Naive thymus-derived CD8-positive, alpha-beta T cell (primary cell): ENCODE measurements around the gene IFT25. TPM values are rescaled to one million over a fixed set of nuclear protein-coding genes. Genes with fewer than 3 reads are reported as not detected.
A peak's percentile ranks its signal among the peaks of the same experiment; 100 is the strongest.

Source experiments
- ATAC-seq, 2 donors: fragments of 150-1000 bp; cut with Tn5 transposase in 1 of 2; sonication (Bioruptor Pico), chemical (Tn5 transposase) in 1 of 2; 1 replicate in 1 of 2; 2 replicates in 1 of 2; pipeline ENCODE4 v1.10.0; 2021; ENCODE audit warnings: mild to moderate bottlenecking in 2 of 2, moderate library complexity in 2 of 2
- POLR2A ChIA-PET: fragments of 350-600 bp; sonication (Branson Sonifier 250); formaldehyde crosslinking; loops from one replicate; lab custom pipeline; 2021; ENCODE audit warnings: antibody characterized with exemption; lab: Charles Lee
- DNase-seq, 10 donors: peaks; one replicate each; pipeline versions ENCODE4 v3.0.0 to v3.0.0-alpha.2; 2020 to 2022
- H3K27ac Mint-ChIP-seq, 10 donors: one replicate each; pipeline ENCODE4 v1.8.0; 2020 to 2022; ENCODE audit warnings: mild to moderate bottlenecking in 10 of 10, mixed read lengths in 10 of 10, moderate library complexity in 4 of 10, inconsistent platforms in 1 of 10
- H3K27me3 Mint-ChIP-seq, 5 donors: one replicate each; pipeline ENCODE4 v1.8.0; 2021 to 2022; ENCODE audit warnings: mixed read lengths in 5 of 5
- H3K36me3 Mint-ChIP-seq, 3 donors: one replicate each; pipeline ENCODE4 v1.8.0; 2020 to 2022; ENCODE audit warnings: mixed read lengths in 3 of 3, mild to moderate bottlenecking in 2 of 3, inconsistent platforms in 1 of 3
- H3K4me1 Mint-ChIP-seq, 4 donors: one replicate each; pipeline ENCODE4 v1.8.0; 2021 to 2022; ENCODE audit warnings: mixed read lengths in 4 of 4
- H3K4me3 Mint-ChIP-seq, 10 donors: one replicate each; pipeline ENCODE4 v1.8.0; 2020 to 2022; ENCODE audit warnings: mild to moderate bottlenecking in 10 of 10, mixed read lengths in 10 of 10, moderate library complexity in 6 of 10, inconsistent platforms in 1 of 10
- H3K9me3 Mint-ChIP-seq, 9 donors: one replicate each; pipeline ENCODE4 v1.8.0; 2020 to 2022; ENCODE audit warnings: mixed read lengths in 9 of 9, mild to moderate bottlenecking in 3 of 9, inconsistent platforms in 1 of 9, moderate library complexity in 1 of 9
- polyA plus RNA-seq, 3 donors: library from polyadenylated mRNA; unstranded; fragments of 300-500 nt; fragmentation: Illumina TruSeq; gene quantifications; one replicate each; pipeline ENCODE4 v1.2.3, GENCODE V29; 2021
- total RNA-seq, 8 experiments: library from RNA in 2 of 8; stranded (reverse) in 2 of 8; gene quantifications; one replicate each; pipeline ENCODE4 v1.2.3 and lab custom pipeline; 2021 to 2026

Gene IFT25
- total and polyA plus RNA-seq, 5 experiments from 2014 or later: 34.9 to 53.7 (median 46.8) TPM

DNA sequence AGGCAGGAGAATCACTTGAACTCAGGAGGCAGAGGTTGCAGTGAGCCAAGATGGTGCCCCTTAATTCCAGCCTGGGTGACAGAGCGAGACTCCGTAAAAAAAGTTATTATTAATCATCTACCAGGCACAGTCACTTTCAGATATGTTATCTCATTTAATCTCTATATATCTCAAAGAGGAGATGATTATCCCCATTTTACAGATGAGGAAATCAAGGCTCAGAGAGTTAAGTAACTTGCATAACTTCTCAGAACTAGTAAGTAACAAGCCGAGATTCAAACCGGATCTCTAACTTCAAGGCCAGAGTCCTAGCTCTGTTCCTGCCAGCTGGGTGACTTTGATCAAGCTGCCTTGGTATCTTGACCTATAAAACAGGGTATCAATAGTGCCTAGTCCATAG is 34.1 kb downstream of the IFT25 start:
- H3K27ac Mint-ChIP-seq: no peak overlapping the region
- H3K4me3 Mint-ChIP-seq: no peak overlapping the region
- POLR2A ChIA-PET: no interaction called here
- H3K27me3 Mint-ChIP-seq: no peaks in the 10 kb centered on the region
- H3K9me3 Mint-ChIP-seq: no peaks in the 10 kb centered on the region
- no peak for DNase-seq
- ATAC-seq: no peak
- peaks cover 2 to 9% (median 8%) of the 10 kb centered on the region in 4 donors for H3K4me1 Mint-ChIP-seq
- peaks cover 0 to 30% (median 9%) of the 10 kb centered on the region in 3 donors for H3K36me3 Mint-ChIP-seq

DNA sequence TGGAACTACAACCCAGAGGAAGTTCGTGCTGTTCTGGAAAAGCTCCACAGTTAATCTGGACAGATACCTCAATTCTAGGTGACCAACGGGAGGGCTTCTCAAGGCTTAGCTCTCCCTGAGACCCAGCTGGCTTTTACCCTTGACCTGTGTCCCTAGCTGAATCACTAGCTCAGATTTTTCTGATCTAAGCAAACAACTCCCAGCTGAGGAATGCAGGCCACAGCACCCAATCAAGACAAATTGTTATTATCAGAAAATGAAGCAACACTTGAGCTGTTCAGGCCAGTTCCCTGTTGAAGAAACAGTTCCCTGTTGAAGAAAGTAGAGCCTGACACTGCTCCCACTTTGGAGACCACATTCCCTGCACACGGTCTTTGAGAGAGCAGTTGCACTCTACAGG is 35.6 kb downstream of the IFT25 start:
- DNase-seq: no peak
- Mint-ChIP-seq H3K4me3 (no peak overlapping the region), H3K27me3 (no peaks in the 10 kb centered on the region), H3K27ac (no peak overlapping the region), H3K9me3 (no peaks in the 10 kb centered on the region), H3K36me3 (peaks cover 0 to 18% (median 9%) of the 10 kb centered on the region in 3 donors), H3K4me1 (peaks cover 0 to 2% (median 0%) of the 10 kb centered on the region in 4 donors)
- POLR2A ChIA-PET: no interaction called here
- no peak for ATAC-seq

DNA sequence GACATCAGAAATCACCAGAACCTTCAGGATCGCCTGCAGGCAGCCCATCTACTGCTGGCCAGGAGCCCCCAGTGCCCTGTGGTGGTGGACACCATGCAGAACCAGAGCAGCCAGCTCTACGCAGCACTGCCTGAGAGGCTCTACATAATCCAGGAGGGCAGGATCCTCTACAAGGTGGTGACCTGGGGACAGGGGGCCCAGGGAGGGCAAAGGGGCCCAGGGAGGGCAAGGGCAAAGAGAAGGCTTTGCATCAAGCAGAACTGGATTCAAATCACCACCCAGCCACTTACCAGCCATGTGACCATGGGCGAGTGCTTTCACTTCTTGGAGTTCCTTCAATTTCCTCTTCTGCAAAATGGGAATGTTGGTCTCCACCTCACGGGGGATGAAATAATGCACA is 39.4 kb downstream of the IFT25 start:
- DNase-seq (no peak), ATAC-seq (no peak)
- H3K4me1 Mint-ChIP-seq: no peaks in the 10 kb centered on the region
- peaks cover 0 to 12% (median 5%) of the 10 kb centered on the region in 3 donors for H3K36me3 Mint-ChIP-seq
- no peaks in the 10 kb centered on the region for H3K27me3 Mint-ChIP-seq
- POLR2A ChIA-PET: interaction anchor here (1.2 kb wide), 1 partner anchor 12 kb away, joined by 3 read pairs; the partner anchor contains the start of gene DIO1
- no peak overlapping the region for H3K4me3 Mint-ChIP-seq
- no peak overlapping the region for H3K27ac Mint-ChIP-seq
- no peaks in the 10 kb centered on the region for H3K9me3 Mint-ChIP-seq

DNA sequence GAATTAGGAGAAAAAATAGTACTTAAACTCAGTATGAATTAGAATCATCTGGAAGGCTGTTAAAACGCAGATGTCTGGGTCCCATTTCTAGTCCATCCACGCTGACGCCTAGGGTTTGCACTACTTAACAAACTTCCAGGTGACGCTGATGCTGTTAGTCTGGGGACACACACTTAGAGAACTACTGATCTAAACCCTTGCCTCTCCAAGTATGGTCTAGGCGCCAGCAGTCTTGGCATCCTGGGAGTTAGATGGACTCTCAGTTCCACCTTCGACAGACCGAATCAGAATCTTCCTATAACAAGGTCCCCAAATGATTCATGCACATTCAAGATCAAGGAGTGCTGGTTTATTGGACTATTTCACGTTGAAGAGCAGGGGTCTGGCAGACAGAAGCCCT is 40.0 kb downstream of the IFT25 start:
- peaks cover 0 to 12% (median 5%) of the 10 kb centered on the region in 3 donors for H3K36me3 Mint-ChIP-seq
- no peaks in the 10 kb centered on the region for H3K27me3 Mint-ChIP-seq
- ATAC-seq (no peak), DNase-seq (no peak)
- H3K4me3 Mint-ChIP-seq: no peak overlapping the region
- no peaks in the 10 kb centered on the region for H3K4me1 Mint-ChIP-seq
- POLR2A ChIA-PET: interaction anchor here (0.6 kb wide), 1 partner anchor 40 kb away, joined by 4 read pairs; the partner anchor contains the start of gene IFT25
- H3K27ac Mint-ChIP-seq: no peak overlapping the region
- no peaks in the 10 kb centered on the region for H3K9me3 Mint-ChIP-seq

DNA sequence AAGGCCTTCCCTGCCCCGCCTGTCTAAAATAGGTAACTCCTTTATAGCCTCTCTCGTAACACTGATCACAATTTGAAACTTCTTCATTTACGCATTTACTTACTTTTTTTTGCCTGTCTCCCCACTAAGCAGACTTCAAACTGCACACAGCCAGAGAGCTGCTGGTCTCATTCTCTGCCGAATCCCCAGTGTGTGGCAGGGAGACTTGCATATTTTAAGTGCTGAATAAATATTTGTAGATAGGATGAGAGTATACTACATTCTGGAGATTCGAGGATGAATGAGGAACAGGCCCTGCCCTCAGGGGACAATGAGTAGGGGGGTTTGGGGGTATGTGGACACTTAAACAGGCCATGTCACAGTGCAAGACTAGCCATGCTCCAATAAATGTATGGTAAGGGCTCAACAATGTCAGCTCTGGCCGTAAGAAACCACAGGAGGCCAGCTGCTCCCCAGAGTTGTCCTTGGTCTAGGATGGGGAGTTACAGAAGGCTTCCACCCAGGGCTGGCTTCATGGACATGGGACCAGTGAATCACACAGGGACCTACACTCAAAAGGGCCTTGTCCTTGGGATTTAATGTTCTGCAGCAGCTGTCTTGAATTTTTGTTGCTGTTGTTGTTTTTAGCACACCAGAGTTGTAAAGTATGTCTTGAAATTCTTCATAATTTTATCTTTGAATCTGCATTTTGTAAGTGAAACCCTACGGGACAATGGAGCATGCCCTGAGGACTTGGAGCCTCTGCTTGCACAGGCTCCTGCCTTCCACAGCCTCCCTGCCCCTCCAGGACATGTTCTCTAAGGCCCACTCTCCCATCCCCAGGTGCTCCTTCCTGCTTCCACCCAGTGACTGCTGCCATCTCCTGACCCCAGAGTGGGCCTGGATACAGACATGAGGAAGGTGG is 43.0 kb downstream of the IFT25 start:
- POLR2A ChIA-PET: no interaction called here
- H3K4me3 Mint-ChIP-seq: no peak overlapping the region
- no peaks in the 10 kb centered on the region for H3K4me1 Mint-ChIP-seq
- DNase-seq (no peak), ATAC-seq (no peak)
- H3K27me3 Mint-ChIP-seq: no peaks in the 10 kb centered on the region
- H3K27ac Mint-ChIP-seq: peak overlapping the region in 1 of 10 donors; percentile 9
- no peaks in the 10 kb centered on the region for H3K9me3 Mint-ChIP-seq
- H3K36me3 Mint-ChIP-seq: peaks cover 0 to 2% (median 0%) of the 10 kb centered on the region in 3 donors

DNA sequence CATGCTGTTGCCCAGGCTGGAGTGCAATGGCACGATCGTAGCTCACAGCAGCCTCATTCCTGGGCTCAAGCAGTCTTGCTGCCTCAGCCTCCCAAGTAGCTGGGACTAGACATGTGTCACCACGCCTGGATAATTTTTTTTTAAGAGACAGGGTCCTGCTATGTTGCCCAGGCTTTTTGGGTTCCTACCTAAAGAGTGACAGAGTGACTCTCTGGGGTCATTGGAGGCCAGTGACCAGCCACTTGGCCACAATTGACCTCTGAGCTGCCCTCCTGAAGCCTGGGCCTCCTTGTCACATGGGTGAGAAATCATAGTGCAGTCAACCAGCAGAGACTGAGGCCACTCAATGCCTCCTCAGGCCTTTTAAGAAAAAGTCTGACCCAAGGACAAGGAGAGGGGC is 45.8 kb downstream of the IFT25 start:
- ATAC-seq (no peak), DNase-seq (no peak)
- POLR2A ChIA-PET: no interaction called here
- no peaks in the 10 kb centered on the region for H3K4me1 Mint-ChIP-seq
- H3K36me3 Mint-ChIP-seq: peaks cover 0 to 5% (median 0%) of the 10 kb centered on the region in 3 donors
- H3K4me3 Mint-ChIP-seq: no peak overlapping the region
- H3K9me3 Mint-ChIP-seq: no peaks in the 10 kb centered on the region
- H3K27me3 Mint-ChIP-seq: peaks cover 6 to 14% (median 9%) of the 10 kb centered on the region in 5 donors
- no peak overlapping the region for H3K27ac Mint-ChIP-seq

DNA sequence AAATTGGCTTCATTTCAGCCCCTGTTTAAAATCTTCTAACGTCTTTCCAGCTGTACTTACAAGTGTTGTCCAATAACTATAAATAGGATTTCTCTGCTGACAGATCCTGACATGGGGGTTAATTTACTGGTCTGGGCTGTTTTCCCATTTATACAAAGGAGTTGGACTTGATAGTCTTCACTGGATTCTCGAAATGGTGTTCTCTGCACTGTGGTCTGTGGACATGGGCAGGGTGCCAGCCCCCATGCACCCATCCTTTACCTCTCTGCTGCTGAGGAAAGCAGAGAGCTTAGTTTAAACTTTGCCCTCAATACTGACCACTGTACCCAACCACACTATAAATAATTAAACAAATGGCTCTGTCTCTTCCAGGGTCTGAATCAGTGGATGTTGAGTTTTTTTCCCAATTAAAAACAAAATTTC is 46.3 kb downstream of the IFT25 start:
- ATAC-seq (no peak), DNase-seq (no peak)
- peaks cover 6 to 16% (median 11%) of the 10 kb centered on the region in 5 donors for H3K27me3 Mint-ChIP-seq
- no peaks in the 10 kb centered on the region for H3K4me1 Mint-ChIP-seq
- no peak overlapping the region for H3K4me3 Mint-ChIP-seq
- peaks cover 0 to 5% (median 0%) of the 10 kb centered on the region in 3 donors for H3K36me3 Mint-ChIP-seq
- POLR2A ChIA-PET: no interaction called here
- no peak overlapping the region for H3K27ac Mint-ChIP-seq
- no peaks in the 10 kb centered on the region for H3K9me3 Mint-ChIP-seq

DNA sequence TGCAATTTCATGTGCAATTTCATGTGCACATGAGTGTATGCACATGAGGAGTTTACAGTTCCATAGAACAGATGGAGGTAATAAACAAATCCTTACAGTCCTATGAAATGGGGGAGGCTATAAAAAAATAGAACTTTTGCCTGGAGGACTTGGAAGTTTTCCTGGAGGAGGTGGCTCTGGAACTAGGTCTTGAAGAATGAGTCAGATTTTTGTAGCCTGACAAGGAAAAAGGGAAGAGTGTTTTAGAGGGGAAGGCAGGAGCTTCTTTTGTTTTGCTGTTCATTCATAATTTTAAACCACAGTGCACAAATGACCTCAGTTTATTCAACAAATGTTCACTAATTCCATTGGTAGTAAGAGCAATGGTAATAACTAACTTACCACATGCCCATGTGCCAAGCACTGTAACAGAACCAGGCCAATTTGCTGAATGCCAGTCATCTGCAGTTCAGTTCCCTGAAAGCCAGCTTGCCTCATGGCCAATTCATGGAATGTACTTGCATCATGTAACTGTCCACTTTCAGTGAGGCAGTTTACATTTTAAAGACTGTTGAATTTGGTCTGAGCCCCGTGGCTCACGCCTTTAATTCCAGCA is 48.8 kb downstream of the IFT25 start:
- POLR2A ChIA-PET: interaction anchor here (0.6 kb wide), 1 partner anchor 56 kb away, joined by 5 read pairs; no protein-coding TSS in a partner anchor
- Mint-ChIP-seq H3K27ac (no peak overlapping the region), H3K36me3 (peaks cover 0 to 5% (median 0%) of the 10 kb centered on the region in 3 donors), H3K9me3 (no peaks in the 10 kb centered on the region), H3K4me3 (no peak overlapping the region), H3K27me3 (peaks cover 6 to 16% (median 11%) of the 10 kb centered on the region in 5 donors), H3K4me1 (no peaks in the 10 kb centered on the region)
- ATAC-seq: no peak
- DNase-seq: no peak

DNA sequence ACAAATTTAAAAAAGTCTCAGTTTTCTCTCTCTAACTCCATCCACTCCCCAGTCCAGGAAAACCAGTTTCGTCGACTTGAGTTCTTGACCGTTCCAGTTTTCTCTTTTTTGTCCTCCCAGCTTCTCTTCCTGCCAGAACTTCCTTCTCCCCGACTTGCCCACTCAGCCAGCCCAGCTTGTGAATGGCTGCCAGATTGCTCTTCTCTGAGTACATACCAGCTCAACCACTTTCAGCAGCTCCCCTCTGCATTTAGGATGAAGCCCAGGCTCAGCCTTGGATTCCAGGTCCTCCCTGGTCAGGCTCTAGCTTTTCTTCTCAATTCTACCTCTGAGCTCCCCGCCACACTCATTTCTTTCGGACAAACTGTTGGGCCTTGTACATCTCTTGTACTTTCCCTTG is 50.1 kb downstream of the IFT25 start:
- Mint-ChIP-seq H3K27ac (peak overlapping the region in 1 of 10 donors; percentile 66), H3K27me3 (peaks cover 6 to 16% (median 11%) of the 10 kb centered on the region in 5 donors), H3K4me1 (peaks cover 1 to 5% (median 5%) of the 10 kb centered on the region in 4 donors), H3K4me3 (no peak overlapping the region), H3K36me3 (peaks cover 0 to 5% (median 0%) of the 10 kb centered on the region in 3 donors), H3K9me3 (no peaks in the 10 kb centered on the region)
- DNase-seq: no peak
- no peak for ATAC-seq
- POLR2A ChIA-PET: no interaction called here

DNA sequence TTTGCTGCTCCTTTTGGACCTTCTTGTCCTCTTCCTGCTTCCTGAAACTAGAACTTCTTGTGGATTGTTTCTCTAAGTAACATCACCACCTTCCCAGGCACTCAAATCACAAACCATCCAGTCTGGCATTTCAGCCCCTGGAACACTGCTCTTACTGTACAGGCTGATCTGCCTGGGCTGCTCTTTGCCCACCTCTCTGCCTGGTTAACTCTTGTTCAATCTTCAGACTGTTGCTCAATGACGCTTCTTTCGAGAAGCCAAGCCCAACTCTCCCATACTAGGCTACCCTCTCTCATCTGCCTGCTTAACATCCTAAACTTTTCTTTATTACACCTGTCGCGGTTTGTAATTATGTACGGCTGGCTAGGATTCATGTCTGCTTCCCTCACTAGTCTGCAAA is 50.9 kb downstream of the IFT25 start:
- H3K27ac Mint-ChIP-seq: peak overlapping the region in 2 of 10 donors; percentile 43 to 63
- peaks cover 2 to 13% (median 11%) of the 10 kb centered on the region in 4 donors for H3K4me1 Mint-ChIP-seq
- peaks cover 0 to 5% (median 0%) of the 10 kb centered on the region in 3 donors for H3K36me3 Mint-ChIP-seq
- no peak for ATAC-seq
- peaks cover 6 to 16% (median 11%) of the 10 kb centered on the region in 5 donors for H3K27me3 Mint-ChIP-seq
- no peak overlapping the region for H3K4me3 Mint-ChIP-seq
- DNase-seq: no peak
- H3K9me3 Mint-ChIP-seq: no peaks in the 10 kb centered on the region
- POLR2A ChIA-PET: no interaction called here

DNA sequence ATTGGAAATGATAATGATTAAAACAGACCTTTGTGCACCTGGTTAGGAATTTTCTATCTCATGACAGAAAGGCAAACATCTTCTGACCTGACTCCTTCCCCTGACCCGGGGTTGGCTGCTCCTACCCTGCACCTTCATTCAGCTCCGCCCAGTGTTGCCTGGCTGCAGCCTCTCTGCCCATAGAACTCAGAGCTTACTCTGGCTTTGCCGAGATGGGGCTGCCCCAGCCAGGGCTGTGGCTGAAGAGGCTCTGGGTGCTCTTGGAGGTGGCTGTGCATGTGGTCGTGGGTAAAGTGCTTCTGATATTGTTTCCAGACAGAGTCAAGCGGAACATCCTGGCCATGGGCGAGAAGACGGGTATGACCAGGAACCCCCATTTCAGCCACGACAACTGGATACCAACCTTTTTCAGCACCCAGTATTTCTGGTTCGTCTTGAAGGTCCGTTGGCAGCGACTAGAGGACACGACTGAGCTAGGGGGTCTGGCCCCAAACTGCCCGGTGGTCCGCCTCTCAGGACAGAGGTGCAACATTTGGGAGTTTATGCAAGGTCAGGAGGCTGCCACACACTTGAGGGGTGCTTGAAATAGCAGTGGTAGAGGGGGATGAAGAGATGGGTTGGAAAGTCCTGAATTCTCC is 51.4 kb downstream of the IFT25 start, which contains the start of gene DIO1:
Gene DIO1 (plus strand): TSS at position 189 of the 638 bp plus-strand sequence. CDS start 24 bp downstream, at position 213.
- DNase-seq (no peak), ATAC-seq (no peak)
- Mint-ChIP-seq H3K27me3 (peaks cover 6 to 16% (median 11%) of the 10 kb centered on the region in 5 donors), H3K27ac (peak within 1 kb of the TSS in 2 of 10 donors; percentile 43 to 63), H3K36me3 (peaks cover 0 to 5% (median 0%) of the 10 kb centered on the region in 3 donors), H3K4me1 (peaks cover 2 to 17% (median 14%) of the 10 kb centered on the region in 4 donors), H3K9me3 (no peaks in the 10 kb centered on the region), H3K4me3 (peak within 1 kb of the TSS in 1 of 10 donors; percentile 41)
- POLR2A ChIA-PET: interaction anchor here (1.0 kb wide), 1 partner anchor 13 kb away, joined by 3 read pairs; no protein-coding TSS in a partner anchor

DNA sequence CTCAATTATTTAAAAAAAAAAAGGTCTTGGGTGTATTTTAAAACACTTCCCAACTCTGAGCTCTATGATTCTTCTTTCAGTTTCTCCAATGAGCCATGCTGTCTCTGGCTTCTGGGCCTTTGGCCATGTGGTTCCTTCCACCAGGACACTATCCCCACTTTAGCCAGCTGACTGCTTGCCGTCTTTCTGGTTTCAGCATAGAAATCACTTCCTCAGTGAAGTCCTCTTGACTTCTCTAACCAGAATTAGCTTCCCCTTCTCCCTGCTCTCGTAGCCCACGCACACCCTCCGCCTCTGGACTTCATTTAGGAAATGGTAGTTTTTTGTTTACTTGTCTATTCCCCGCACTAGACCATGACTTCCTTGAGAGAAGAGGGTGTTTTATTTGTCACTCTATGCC is 52.6 kb downstream of the IFT25 start:
- Mint-ChIP-seq H3K9me3 (no peaks in the 10 kb centered on the region), H3K4me1 (peaks cover 7 to 29% (median 26%) of the 10 kb centered on the region in 4 donors), H3K27ac (no peak overlapping the region), H3K4me3 (peak overlapping the region in 1 of 10 donors; percentile 41), H3K27me3 (peaks cover 6 to 16% (median 11%) of the 10 kb centered on the region in 5 donors), H3K36me3 (peaks cover 0 to 5% (median 4%) of the 10 kb centered on the region in 3 donors)
- DNase-seq (no peak), ATAC-seq (no peak)
- POLR2A ChIA-PET: interaction anchor here (0.8 kb wide), 1 partner anchor 8 kb away, joined by 4 read pairs; no protein-coding TSS in a partner anchor
